HEK293 (cell line): ENCODE measurements around the gene MACROH2A1.

Source experiments
- CTCF ChIA-PET: fragments of 350-600 bp; formaldehyde crosslinking; extraction: SDS; loops from one replicate; lab custom pipeline; 2021; ENCODE audit warnings: antibody characterized with exemption; lab: Yijun Ruan, JAX
- POLR2A ChIA-PET: fragments of 300-600 bp; formaldehyde crosslinking; extraction: SDS; loops from one replicate; lab custom pipeline; 2020; ENCODE audit warnings: antibody characterized with exemption, inconsistent platforms; lab: Yijun Ruan, JAX
- H3K27ac ChIP-seq: fragments of 200-500 bp; sonication (Bioruptor generic); 2 replicates; pipeline ENCODE4 v1.5.1; 2014; ENCODE audit warnings: low read depth, low read length, control low read depth, inconsistent platforms; ENCODE audit errors: extremely low read depth
- H3K36me3 ChIP-seq, 2 experiments: fragments of 200-500 bp in 1 of 2; sonication (Bioruptor generic) in 1 of 2; 1 replicate in 1 of 2; 2 replicates in 1 of 2; pipeline ENCODE4 v1.5.1; 2014 to 2017; ENCODE audit warnings: inconsistent platforms in 2 of 2, low read length in 2 of 2; ENCODE audit not compliant: control insufficient read depth in 2 of 2, insufficient read depth in 1 of 2
- H3K4me1 ChIP-seq: fragments of 200-500 bp; sonication (Bioruptor generic); 2 replicates; pipeline ENCODE4 v1.5.1; 2014; ENCODE audit warnings: mild to moderate bottlenecking, low read length, inconsistent platforms; ENCODE audit not compliant: control insufficient read depth, insufficient read depth
- H3K4me3 ChIP-seq: 2 replicates; pipeline ENCODE4 v1.5.1; 2011; ENCODE audit warnings: low read depth, mild to moderate bottlenecking, control low read depth, low read length, moderate library complexity
- H3K9me3 ChIP-seq: fragments of 200-500 bp; sonication (Bioruptor generic); 2 replicates; pipeline ENCODE4 v1.5.1; 2014; ENCODE audit warnings: low read depth, low read length, inconsistent platforms; ENCODE audit not compliant: control insufficient read depth, insufficient read depth
- GLIS2 ChIP-seq: fragments of 450-650 bp; formaldehyde crosslinking; IDR thresholded peaks from 2 replicates; pipeline ENCODE4 v1.5.1; 2016; ENCODE audit warnings: missing biosample characterization, missing genetic modification characterization
- HOXD13 ChIP-seq: sonication (generic); formaldehyde crosslinking; IDR thresholded peaks from 2 replicates; pipeline ENCODE4 v1.8.0; 2022; ENCODE audit warnings: missing genetic modification reagents, borderline replicate concordance
- IKZF3 ChIP-seq: fragments of 450-650 bp; IDR thresholded peaks from 2 replicates; pipeline ENCODE4 v1.5.0; 2018; ENCODE audit warnings: missing biosample characterization, mild to moderate bottlenecking, missing genetic modification characterization, moderate library complexity
- KLF10 ChIP-seq: fragments of 450-650 bp; IDR thresholded peaks from 2 replicates; pipeline ENCODE4 v1.5.1; 2018; ENCODE audit warnings: missing biosample characterization, mild to moderate bottlenecking, missing genetic modification characterization
- KLF16 ChIP-seq: fragments of 450-650 bp; formaldehyde crosslinking; IDR thresholded peaks from 2 replicates; pipeline ENCODE4 v1.5.1; 2017; ENCODE audit warnings: missing biosample characterization, missing genetic modification characterization
- MZF1 ChIP-seq: fragments of 450-650 bp; formaldehyde crosslinking; IDR thresholded peaks from 2 replicates; pipeline ENCODE4 v1.5.1; 2017; ENCODE audit warnings: missing biosample characterization, missing genetic modification characterization, borderline replicate concordance
- PRDM6 ChIP-seq: fragments of 450-650 bp; formaldehyde crosslinking; IDR thresholded peaks from 2 replicates; pipeline ENCODE4 v1.5.1; 2017; ENCODE audit warnings: missing biosample characterization, missing genetic modification characterization
- RBAK ChIP-seq: fragments of 450-650 bp; formaldehyde crosslinking; IDR thresholded peaks from 2 replicates; pipeline ENCODE4 v1.5.1; 2016; ENCODE audit warnings: missing biosample characterization, missing genetic modification characterization
- SALL2 ChIP-seq: fragments of 450-650 bp; formaldehyde crosslinking; IDR thresholded peaks from 2 replicates; pipeline ENCODE4 v1.5.0; 2017; ENCODE audit warnings: missing biosample characterization, mild to moderate bottlenecking, missing genetic modification characterization, borderline replicate concordance
- ZBTB48 ChIP-seq: fragments of 450-650 bp; formaldehyde crosslinking; IDR thresholded peaks from 2 replicates; pipeline ENCODE4 v1.5.1; 2016; ENCODE audit warnings: missing biosample characterization, missing genetic modification characterization
- ZBTB7A ChIP-seq: fragments of 450-650 bp; formaldehyde crosslinking; IDR thresholded peaks from 2 replicates; pipeline ENCODE4 v1.5.1; 2016; ENCODE audit warnings: low read depth, missing biosample characterization, missing genetic modification characterization
- ZFHX2 ChIP-seq: fragments of 450-650 bp; formaldehyde crosslinking; conservative IDR thresholded peaks from 2 replicates; pipeline ENCODE4 v1.5.1; 2016; ENCODE audit warnings: missing biosample characterization, missing genetic modification characterization
- ZIC2 ChIP-seq: fragments of 450-650 bp; formaldehyde crosslinking; IDR thresholded peaks from 2 replicates; pipeline ENCODE4 v1.5.1; 2016; ENCODE audit warnings: missing biosample characterization, missing genetic modification characterization
- ZNF146 ChIP-seq: fragments of 450-650 bp; formaldehyde crosslinking; IDR thresholded peaks from 2 replicates; pipeline ENCODE4 v1.5.1; 2016; ENCODE audit warnings: missing biosample characterization, missing genetic modification characterization
- ZNF202 ChIP-seq: fragments of 450-650 bp; formaldehyde crosslinking; IDR thresholded peaks from 2 replicates; pipeline ENCODE4 v1.5.1; 2016; ENCODE audit warnings: missing biosample characterization, missing genetic modification characterization, borderline replicate concordance
- ZNF211 ChIP-seq: fragments of 450-650 bp; formaldehyde crosslinking; IDR thresholded peaks from 2 replicates; pipeline ENCODE4 v1.5.1; 2016; ENCODE audit warnings: low read depth, missing biosample characterization, missing genetic modification characterization
- ZNF214 ChIP-seq: fragments of 450-650 bp; formaldehyde crosslinking; IDR thresholded peaks from 2 replicates; pipeline ENCODE4 v1.5.1; 2017; ENCODE audit warnings: missing biosample characterization, mild to moderate bottlenecking, missing genetic modification characterization, borderline replicate concordance
- ZNF223 ChIP-seq: fragments of 450-650 bp; formaldehyde crosslinking; IDR thresholded peaks from 2 replicates; pipeline ENCODE4 v1.5.1; 2016; ENCODE audit warnings: missing biosample characterization, missing genetic modification characterization
- ZNF311 ChIP-seq: fragments of 450-650 bp; formaldehyde crosslinking; IDR thresholded peaks from 2 replicates; pipeline ENCODE4 v1.5.1; 2017; ENCODE audit warnings: missing biosample characterization, missing genetic modification characterization, borderline replicate concordance
- ZNF394 ChIP-seq: fragments of 450-650 bp; formaldehyde crosslinking; IDR thresholded peaks from 2 replicates; pipeline ENCODE4 v1.5.1; 2016; ENCODE audit warnings: missing biosample characterization, missing genetic modification characterization, mild to moderate bottlenecking, moderate library complexity, borderline replicate concordance
- ZNF510 ChIP-seq: fragments of 450-650 bp; formaldehyde crosslinking; IDR thresholded peaks from 2 replicates; pipeline ENCODE4 v1.5.1; 2018; ENCODE audit warnings: mild to moderate bottlenecking, missing genetic modification characterization, missing biosample characterization; ENCODE audit not compliant: insufficient replicate concordance
- ZNF530 ChIP-seq: fragments of 450-650 bp; formaldehyde crosslinking; IDR thresholded peaks from 2 replicates; pipeline ENCODE4 v1.5.1; 2016; ENCODE audit warnings: low read depth, missing biosample characterization, missing genetic modification characterization
- ZNF544 ChIP-seq: fragments of 450-650 bp; formaldehyde crosslinking; IDR thresholded peaks from 2 replicates; pipeline ENCODE4 v1.5.0; 2017; ENCODE audit warnings: missing biosample characterization, missing genetic modification characterization
- ZNF548 ChIP-seq: fragments of 450-650 bp; formaldehyde crosslinking; IDR thresholded peaks from 2 replicates; pipeline ENCODE4 v1.5.1; 2016; ENCODE audit warnings: missing biosample characterization, missing genetic modification characterization
- ZNF558 ChIP-seq: fragments of 450-650 bp; formaldehyde crosslinking; IDR thresholded peaks from 2 replicates; pipeline ENCODE4 v1.5.1; 2016; ENCODE audit warnings: missing biosample characterization, missing genetic modification characterization
- ZNF561 ChIP-seq: fragments of 450-650 bp; IDR thresholded peaks from 2 replicates; pipeline ENCODE4 v1.5.1; 2018; ENCODE audit warnings: missing biosample characterization, missing genetic modification characterization, borderline replicate concordance
- ZNF610 ChIP-seq: fragments of 450-650 bp; formaldehyde crosslinking; IDR thresholded peaks from 2 replicates; pipeline ENCODE4 v1.5.1; 2016; ENCODE audit warnings: missing biosample characterization, missing genetic modification characterization, borderline replicate concordance
- ZNF623 ChIP-seq: fragments of 450-650 bp; formaldehyde crosslinking; IDR thresholded peaks from 2 replicates; pipeline ENCODE4 v1.5.1; 2016; ENCODE audit warnings: missing biosample characterization, missing genetic modification characterization
- ZNF677 ChIP-seq: fragments of 450-650 bp; IDR thresholded peaks from 2 replicates; pipeline ENCODE4 v1.5.0; 2018; ENCODE audit warnings: missing biosample characterization, mild to moderate bottlenecking, missing genetic modification characterization, moderate library complexity
- ZNF707 ChIP-seq: fragments of 450-650 bp; formaldehyde crosslinking; IDR thresholded peaks from 2 replicates; pipeline ENCODE4 v1.5.1; 2016; ENCODE audit warnings: missing biosample characterization, missing genetic modification characterization
- ZNF768 ChIP-seq: fragments of 450-650 bp; formaldehyde crosslinking; IDR thresholded peaks from 2 replicates; pipeline ENCODE4 v1.5.1; 2018; ENCODE audit warnings: missing biosample characterization, mild to moderate bottlenecking, missing genetic modification characterization
- ZNF776 ChIP-seq: fragments of 450-650 bp; formaldehyde crosslinking; IDR thresholded peaks from 2 replicates; pipeline ENCODE4 v1.5.0; 2017; ENCODE audit warnings: missing biosample characterization, missing genetic modification characterization, borderline replicate concordance
- ZNF843 ChIP-seq: fragments of 450-650 bp; formaldehyde crosslinking; IDR thresholded peaks from 2 replicates; pipeline ENCODE4 v1.5.1; 2016; ENCODE audit warnings: missing biosample characterization, missing genetic modification characterization
- TF ChIP-seq, protein P1 (sequence below): fragments of 450-650 bp; formaldehyde crosslinking; optimal IDR thresholded peaks from 2 replicates; pipeline ENCODE3; 2016; ENCODE audit warnings: missing biosample characterization, mild to moderate bottlenecking, missing genetic modification characterization

The MACROH2A1 gene

GRCh38 chr5:135373736-135374515 is 25.1 kb downstream of the MACROH2A1 start:
- Histone ChIP-seq H3K4me1 (no peaks in the 10 kb centered on the region), H3K9me3 (no peaks in the 10 kb centered on the region), H3K36me3 (peaks cover 22 to 99% of the 10 kb centered on the region in 2 experiments), H3K27ac (no peak overlapping the region), H3K4me3 (no peak overlapping the region)
- POLR2A ChIA-PET: no interaction called here
- no peak for TF ChIP-seq ZNF776 (tag by site-specific recombination)
- no peak for TF ChIP-seq PRDM6
- TF ChIP-seq ZNF530 (tag by site-specific recombination): no peak
- no peak for TF ChIP-seq RBAK (tag by site-specific recombination)
- TF ChIP-seq IKZF3 (tag by site-specific recombination): no peak
- TF ChIP-seq ZBTB7A (tag by site-specific recombination): no peak
- no peak for TF ChIP-seq ZNF561 (tag by site-specific recombination)
- TF ChIP-seq ZNF214 (tag by site-specific recombination): no peak
- no peak for TF ChIP-seq ZNF223 (tag by site-specific recombination)
- TF ChIP-seq ZNF610: no peak
- TF ChIP-seq ZBTB48: no peak
- TF ChIP-seq ZFHX2 (tag by site-specific recombination): no peak
- no peak for TF ChIP-seq KLF16 (tag by site-specific recombination)
- TF ChIP-seq ZNF146 (tag by site-specific recombination): no peak
- no peak for TF ChIP-seq MZF1 (tag by site-specific recombination)
- no peak for TF ChIP-seq ZNF548
- TF ChIP-seq ZNF623 (tag by site-specific recombination): no peak
- no peak for TF ChIP-seq ZNF707 (tag by site-specific recombination)
- no peak for TF ChIP-seq ZNF211 (tag by site-specific recombination)
- TF ChIP-seq ZNF677: no peak
- CTCF ChIA-PET: no interaction called here

GRCh38 chr5:135372654-135373381 is 26.2 kb downstream of the MACROH2A1 start:
- H3K36me3 ChIP-seq: peaks cover 19 to 99% of the 10 kb centered on the region in 2 experiments
- no peak overlapping the region for H3K27ac ChIP-seq
- ChIA-PET POLR2A (no interaction called here), CTCF (no interaction called here)
- no peak overlapping the region for H3K4me3 ChIP-seq
- H3K4me1 ChIP-seq: no peaks in the 10 kb centered on the region
- no peaks in the 10 kb centered on the region for H3K9me3 ChIP-seq
- TF ChIP-seq ZNF558 (tag by site-specific recombination) (no peak), ZNF768 (tag by site-specific recombination) (no peak), ZNF544 (tag by site-specific recombination) (no peak), ZNF843 (tag by site-specific recombination) (no peak), ZNF202 (tag by site-specific recombination) (no peak), KLF10 (tag by site-specific recombination) (no peak), ZNF394 (no peak), ZNF623 (tag by site-specific recombination) (no peak), GLIS2 (tag by site-specific recombination) (no peak), ZIC2 (tag by site-specific recombination) (no peak), SALL2 (tag by site-specific recombination) (no peak), ZNF311 (no peak), HOXD13 (no peak), ZNF707 (tag by site-specific recombination) (no peak), ZNF510 (tag by site-specific recombination) (no peak)
- TF ChIP-seq, protein P1, sequence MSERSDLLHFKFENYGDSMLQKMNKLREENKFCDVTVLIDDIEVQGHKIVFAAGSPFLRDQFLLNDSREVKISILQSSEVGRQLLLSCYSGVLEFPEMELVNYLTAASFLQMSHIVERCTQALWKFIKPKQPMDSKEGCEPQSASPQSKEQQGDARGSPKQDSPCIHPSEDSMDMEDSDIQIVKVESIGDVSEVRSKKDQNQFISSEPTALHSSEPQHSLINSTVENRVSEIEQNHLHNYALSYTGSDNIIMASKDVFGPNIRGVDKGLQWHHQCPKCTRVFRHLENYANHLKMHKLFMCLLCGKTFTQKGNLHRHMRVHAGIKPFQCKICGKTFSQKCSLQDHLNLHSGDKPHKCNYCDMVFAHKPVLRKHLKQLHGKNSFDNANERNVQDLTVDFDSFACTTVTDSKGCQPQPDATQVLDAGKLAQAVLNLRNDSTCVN (tag by site-specific recombination): no peak
